ENCODE results near the gene ASMTL. TPM values are rescaled to one million over a fixed set of nuclear protein-coding genes. Genes with fewer than 3 reads are reported as not detected.
"Not testable (repeated sequence)": the region's sequence is repeated elsewhere in the genome, so short reads cannot be mapped to it uniquely, and the experiment has no call there.

Gene ASMTL
- polyA plus RNA-seq, 1 experiment = 18.9 TPM

GRCh38 chrX:1475481-1475880 lies 22.8 kb upstream of the ASMTL start:
- ChIA-PET POLR2A (no interaction called here), CTCF (no interaction called here)
- H3K4me3 ChIP-seq (ENCODE audit: low read depth, low read length) = no peak overlapping the region
- no peak for DNase-seq (ENCODE audit: low read depth, low spot score)
- no peak overlapping the region for H3K27ac ChIP-seq (ENCODE audit: low read depth, low read length)
- peaks cover 6% of the 10 kb centered on the region for H3K9me3 ChIP-seq (ENCODE audit: control insufficient read depth, insufficient read depth, low read length)
- no peaks in the 10 kb centered on the region for H3K27me3 ChIP-seq (ENCODE audit: control insufficient read depth, insufficient read depth, low read length)
- TF ChIP-seq, protein P1, sequence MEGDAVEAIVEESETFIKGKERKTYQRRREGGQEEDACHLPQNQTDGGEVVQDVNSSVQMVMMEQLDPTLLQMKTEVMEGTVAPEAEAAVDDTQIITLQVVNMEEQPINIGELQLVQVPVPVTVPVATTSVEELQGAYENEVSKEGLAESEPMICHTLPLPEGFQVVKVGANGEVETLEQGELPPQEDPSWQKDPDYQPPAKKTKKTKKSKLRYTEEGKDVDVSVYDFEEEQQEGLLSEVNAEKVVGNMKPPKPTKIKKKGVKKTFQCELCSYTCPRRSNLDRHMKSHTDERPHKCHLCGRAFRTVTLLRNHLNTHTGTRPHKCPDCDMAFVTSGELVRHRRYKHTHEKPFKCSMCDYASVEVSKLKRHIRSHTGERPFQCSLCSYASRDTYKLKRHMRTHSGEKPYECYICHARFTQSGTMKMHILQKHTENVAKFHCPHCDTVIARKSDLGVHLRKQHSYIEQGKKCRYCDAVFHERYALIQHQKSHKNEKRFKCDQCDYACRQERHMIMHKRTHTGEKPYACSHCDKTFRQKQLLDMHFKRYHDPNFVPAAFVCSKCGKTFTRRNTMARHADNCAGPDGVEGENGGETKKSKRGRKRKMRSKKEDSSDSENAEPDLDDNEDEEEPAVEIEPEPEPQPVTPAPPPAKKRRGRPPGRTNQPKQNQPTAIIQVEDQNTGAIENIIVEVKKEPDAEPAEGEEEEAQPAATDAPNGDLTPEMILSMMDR (IDR thresholded peaks at IDR 0.05; ENCODE audit: low read depth, low read length) = no peak

DNA sequence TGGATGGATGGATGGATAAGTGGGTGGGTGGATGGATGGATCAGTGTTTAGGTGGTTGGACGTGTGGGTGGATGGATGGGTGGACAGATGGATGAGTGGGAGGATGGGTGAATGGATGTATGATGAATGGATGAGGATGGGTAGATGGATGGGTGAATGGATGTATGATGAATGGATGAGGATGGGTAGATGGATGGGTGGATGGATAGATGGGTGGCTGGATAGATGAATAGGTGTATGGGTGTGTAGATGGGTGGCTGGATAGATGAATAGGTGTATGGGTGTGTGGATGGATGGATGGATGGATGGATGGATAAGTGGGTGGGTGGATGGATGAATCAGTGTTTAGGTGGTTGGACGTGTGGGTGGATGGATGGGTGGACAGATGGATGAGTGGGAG lies 21.9 kb upstream of the ASMTL start:
- POLR2A ChIA-PET = not testable (repeated sequence)

GRCh38 chrX:1472975-1473374 lies 20.3 kb upstream of the ASMTL start:
- POLR2A ChIA-PET = no interaction called here
- DNase-seq (ENCODE audit: low read depth, low spot score) = no peak
- TF ChIP-seq, protein P1 (IDR thresholded peaks at IDR 0.05; ENCODE audit: low read depth, low read length) = no peak
- CTCF ChIA-PET = no interaction called here
- Histone ChIP-seq H3K4me3 (ENCODE audit: low read depth, low read length) (no peak overlapping the region), H3K27me3 (ENCODE audit: control insufficient read depth, insufficient read depth, low read length) (no peaks in the 10 kb centered on the region), H3K9me3 (ENCODE audit: control insufficient read depth, insufficient read depth, low read length) (peaks cover 6% of the 10 kb centered on the region), H3K27ac (ENCODE audit: low read depth, low read length) (no peak overlapping the region)

More for the DNA sequence above, 21.9 kb upstream of the ASMTL start:
- H3K27ac ChIP-seq (ENCODE audit: low read depth, low read length); H3K4me3 ChIP-seq (ENCODE audit: low read depth, low read length); H3K9me3 ChIP-seq (ENCODE audit: control insufficient read depth, insufficient read depth, low read length); H3K27me3 ChIP-seq (ENCODE audit: control insufficient read depth, insufficient read depth, low read length); DNase-seq (ENCODE audit: low read depth, low spot score); CTCF ChIA-PET: not testable (repeated sequence)

DNA sequence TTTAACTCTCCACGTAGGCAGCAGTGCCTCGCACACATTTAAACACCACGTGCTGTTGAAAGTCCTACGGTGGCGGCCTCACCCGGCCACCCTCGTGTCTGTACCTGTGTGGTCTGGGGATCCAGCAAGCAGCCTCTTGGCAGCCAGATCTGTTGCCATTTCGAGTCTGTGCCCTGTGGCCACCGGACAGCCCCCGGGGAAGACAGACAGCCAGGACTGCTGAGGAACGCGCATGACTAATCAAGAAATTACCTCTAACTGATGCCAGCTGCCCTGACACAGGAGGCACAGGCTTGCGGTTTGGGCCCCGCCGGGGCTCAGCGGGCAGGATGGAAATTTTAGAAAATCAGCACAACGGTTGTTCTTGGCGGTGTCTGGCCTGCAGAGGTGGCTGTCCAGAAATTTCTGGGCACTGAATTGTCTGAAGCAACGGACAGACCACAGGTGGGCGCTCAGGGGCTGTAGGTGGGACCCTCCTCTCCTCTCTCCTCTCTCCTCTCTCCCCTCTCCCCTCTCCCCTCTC lies 15.6 kb upstream of the ASMTL start:
- DNase-seq (ENCODE audit: low read depth, low spot score) = no peak
- TF ChIP-seq, protein P1 (IDR thresholded peaks at IDR 0.05; ENCODE audit: low read depth, low read length) = no peak
- CTCF ChIA-PET = no interaction called here

DNA sequence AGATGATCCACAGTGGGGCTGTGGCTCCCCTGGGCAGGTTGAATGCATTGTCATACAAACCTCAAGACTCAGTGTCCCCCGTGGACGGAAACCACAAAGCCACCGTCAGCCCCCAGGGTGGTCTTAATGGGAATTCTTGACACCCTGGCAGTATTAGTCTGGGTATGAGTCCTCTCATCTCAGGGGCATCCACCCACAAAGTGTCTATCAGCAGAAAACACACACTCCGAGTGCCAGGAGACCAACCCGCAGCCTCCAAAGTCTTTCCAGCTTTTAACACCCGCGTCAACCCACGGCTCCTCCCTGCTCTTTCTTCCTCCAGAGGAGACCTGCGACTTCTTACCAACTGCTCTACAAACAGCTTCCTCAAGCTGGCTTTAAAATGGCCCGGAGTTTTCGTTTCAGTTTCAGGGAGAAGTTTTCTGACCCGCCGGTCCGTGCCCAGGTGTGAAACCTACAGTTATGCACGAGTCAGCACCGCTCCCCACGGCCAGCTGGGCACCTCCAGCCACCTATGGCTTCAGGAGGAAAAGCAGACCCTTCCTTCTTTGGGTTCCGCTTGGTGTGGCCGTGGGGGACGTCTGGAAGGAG lies 14.4 kb upstream of the ASMTL start:
- H3K27me3 ChIP-seq (ENCODE audit: control insufficient read depth, insufficient read depth, low read length) = peaks cover 10% of the 10 kb centered on the region
- H3K27ac ChIP-seq (ENCODE audit: low read depth, low read length) = no peak overlapping the region
- ChIA-PET POLR2A (no interaction called here), CTCF (no interaction called here)
- DNase-seq (ENCODE audit: low read depth, low spot score) = no peak
- TF ChIP-seq, protein P1 (IDR thresholded peaks at IDR 0.05; ENCODE audit: low read depth, low read length) = no peak
- peaks cover 6% of the 10 kb centered on the region for H3K9me3 ChIP-seq (ENCODE audit: control insufficient read depth, insufficient read depth, low read length)
- H3K4me3 ChIP-seq (ENCODE audit: low read depth, low read length) = no peak overlapping the region

More for the DNA sequence above, 15.6 kb upstream of the ASMTL start:
- H3K27ac ChIP-seq (ENCODE audit: low read depth, low read length) = no peak overlapping the region
- peaks cover 6% of the 10 kb centered on the region for H3K9me3 ChIP-seq (ENCODE audit: control insufficient read depth, insufficient read depth, low read length)
- peaks cover 10% of the 10 kb centered on the region for H3K27me3 ChIP-seq (ENCODE audit: control insufficient read depth, insufficient read depth, low read length)
- POLR2A ChIA-PET = no interaction called here
- H3K4me3 ChIP-seq (ENCODE audit: low read depth, low read length) = no peak overlapping the region
